ENCODE data around the gene SPRTN. TPM values are rescaled to one million over a fixed set of nuclear protein-coding genes. Genes with fewer than 3 reads are reported as not detected.

The SPRTN gene
- total and polyA plus RNA-seq, 12 donors: 3.9 to 18.5 (median 11.0) TPM

GRCh38 chr1:231382426-231382825, 44.3 kb downstream of the SPRTN start:
- no peaks in the 10 kb centered on the region for H3K9me3 ChIP-seq (replicated peaks in 1 of 3)
- intact Hi-C loops (cut with DNase I): no loop called here
- TF ChIP-seq POLR2A (IDR thresholded peaks at IDR 0.05): no peak
- no peak for TF ChIP-seq CTCF (IDR thresholded peaks at IDR 0.05)
- no peak for DNase-seq
- no peaks in the 10 kb centered on the region for H3K36me3 ChIP-seq (replicated peaks in 1 of 2)
- WGBS, 4 donors: 94 to 97% (median 94%) methylated on average over 3 of the region's 3 CpGs; no CpG with 5 or more reads in 1 of the 4 donors
- no peak overlapping the region for H3K27ac ChIP-seq
- H3K27me3 ChIP-seq: no peaks in the 10 kb centered on the region
- no peak overlapping the region for H3K4me3 ChIP-seq
- peaks cover 10 to 35% of the 10 kb centered on the region in 2 donors for H3K4me1 ChIP-seq (replicated peaks in 1 of 2)

- WGBS, 4 donors: 64 to 74% (median 65%) methylated on average over 5 of the region's 5 CpGs
- no peak overlapping the region for H3K27ac ChIP-seq
- TF ChIP-seq CTCF (IDR thresholded peaks at IDR 0.05): no peak
- no peak for TF ChIP-seq POLR2A (IDR thresholded peaks at IDR 0.05)
- H3K4me1 ChIP-seq (replicated peaks in 1 of 2): peaks cover 15 to 36% of the 10 kb centered on the region in 2 donors
- DNase-seq: no peak
- H3K9me3 ChIP-seq (replicated peaks in 1 of 3): no peaks in the 10 kb centered on the region
- H3K27me3 ChIP-seq: no peaks in the 10 kb centered on the region
- intact Hi-C loops (cut with DNase I): no loop called here
- H3K36me3 ChIP-seq (replicated peaks in 1 of 2): no peaks in the 10 kb centered on the region
- H3K4me3 ChIP-seq: no peak overlapping the region
Observed at GRCh38 chr1:231383159-231383860, 45.2 kb downstream of the SPRTN start.

GRCh38 chr1:231384696-231385415, 46.8 kb downstream of the SPRTN start:
- Histone ChIP-seq H3K9me3 (replicated peaks in 1 of 3) (no peaks in the 10 kb centered on the region), H3K4me3 (no peak overlapping the region), H3K36me3 (replicated peaks in 1 of 2) (no peaks in the 10 kb centered on the region), H3K27ac (no peak overlapping the region), H3K4me1 (replicated peaks in 1 of 2) (peaks cover 19 to 26% of the 10 kb centered on the region in 2 donors), H3K27me3 (no peaks in the 10 kb centered on the region)
- 94 to 97% (median 96%) methylated on average over 6 of the region's 6 CpGs for WGBS, 4 donors
- no peak for DNase-seq
- TF ChIP-seq CTCF (IDR thresholded peaks at IDR 0.05): no peak
- TF ChIP-seq POLR2A (IDR thresholded peaks at IDR 0.05): no peak
- intact Hi-C loops (cut with DNase I): no loop called here

GRCh38 chr1:231385416-231385748, 47.3 kb downstream of the SPRTN start:
- WGBS, 4 donors: 88 to 90% (median 89%) methylated on average over 2 of the region's 2 CpGs
- Histone ChIP-seq H3K4me1 (replicated peaks in 1 of 2) (peaks cover 24 to 31% of the 10 kb centered on the region in 2 donors), H3K9me3 (replicated peaks in 1 of 3) (no peaks in the 10 kb centered on the region), H3K36me3 (replicated peaks in 1 of 2) (no peaks in the 10 kb centered on the region), H3K27ac (no peak overlapping the region), H3K27me3 (no peaks in the 10 kb centered on the region), H3K4me3 (no peak overlapping the region)
- TF ChIP-seq POLR2A (IDR thresholded peaks at IDR 0.05): no peak
- no peak for TF ChIP-seq CTCF (IDR thresholded peaks at IDR 0.05)
- DNase-seq: no peak
- intact Hi-C loops (cut with DNase I): no loop called here

Measured in adrenal gland (tissue), 12 donors.